ENCODE results near the gene KIAA1671.
"Not testable (repeated sequence)": the region's sequence is repeated elsewhere in the genome, so short reads cannot be mapped to it uniquely, and the experiment has no call there.

The KIAA1671 gene

GRCh38 chr22:25200967-25201366 is 248.5 kb downstream of the KIAA1671 start:
- ChIA-PET POLR2A (ENCODE audit: low non-redundant PET) (no interaction called here), CTCF (interaction anchor here (0.6 kb wide), 1 partner anchor 141 kb away, joined by 3 read pairs; no protein-coding TSS in a partner anchor)
- no peak for DNase-seq (ENCODE audit: low spot score)
- no peak for TF ChIP-seq CTCF (conservative IDR thresholded peaks at IDR 0.05; ENCODE audit: low read depth)
- peak overlapping the region; percentile 52 for H3K27ac ChIP-seq

GRCh38 chr22:25201557-25202273 is 249.2 kb downstream of the KIAA1671 start:
- CTCF ChIA-PET = interaction anchor here (0.6 to 1.4 kb wide), 9 partner anchors 11 to 667 kb away, joined by 3 to 9 read pairs (median 3); no protein-coding TSS in a partner anchor
- H3K27ac ChIP-seq = peak overlapping the region; percentile 52
- no peak for DNase-seq (ENCODE audit: low spot score)
- TF ChIP-seq CTCF (conservative IDR thresholded peaks at IDR 0.05; ENCODE audit: low read depth) = no peak
- POLR2A ChIA-PET (ENCODE audit: low non-redundant PET) = no interaction called here

- POLR2A ChIA-PET (ENCODE audit: low non-redundant PET) = no interaction called here
- H3K27ac ChIP-seq = no peak overlapping the region
- peak; percentile 84 for TF ChIP-seq CTCF (conservative IDR thresholded peaks at IDR 0.05; ENCODE audit: low read depth)
- CTCF ChIA-PET = interaction anchor here (0.6 to 1.4 kb wide), 9 partner anchors 10 to 666 kb away, joined by 3 to 9 read pairs (median 4); no protein-coding TSS in a partner anchor
- DNase-seq (ENCODE audit: low spot score) = peak; percentile 55
Measured at GRCh38 chr22:25202290-25202921, 249.9 kb downstream of the KIAA1671 start.

GRCh38 chr22:25203082-25203481 is 250.6 kb downstream of the KIAA1671 start:
- POLR2A ChIA-PET (ENCODE audit: low non-redundant PET) = no interaction called here
- DNase-seq (ENCODE audit: low spot score) = no peak
- H3K27ac ChIP-seq = no peak overlapping the region
- no peak for TF ChIP-seq CTCF (conservative IDR thresholded peaks at IDR 0.05; ENCODE audit: low read depth)
- CTCF ChIA-PET = interaction anchor here (0.7 kb wide), 1 partner anchor 146 kb away, joined by 4 read pairs; no protein-coding TSS in a partner anchor

DNA sequence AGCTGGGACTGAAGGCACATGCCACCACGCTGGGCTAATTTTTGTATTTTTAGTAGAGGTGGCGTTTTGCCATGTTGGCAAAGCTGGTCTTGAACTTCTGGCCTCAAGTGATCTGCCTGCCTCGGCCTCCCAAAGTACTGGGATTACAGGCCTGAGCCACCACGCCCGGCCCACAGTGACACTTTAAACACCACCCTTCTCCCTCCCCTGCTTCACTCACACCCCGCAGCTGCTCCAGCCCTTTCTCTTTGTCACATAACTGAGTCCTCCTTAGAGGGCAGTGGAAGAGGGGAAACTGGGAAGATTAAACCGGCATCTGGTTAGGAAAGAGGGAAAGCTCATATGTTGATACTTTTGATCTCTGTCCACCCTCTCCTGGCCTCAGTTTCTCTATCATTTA is 252.0 kb downstream of the KIAA1671 start:
- DNase-seq (ENCODE audit: low spot score); POLR2A ChIA-PET (ENCODE audit: low non-redundant PET): not testable (repeated sequence)
- CTCF ChIA-PET = interaction anchor here (0.6 kb wide), 1 partner anchor 31 kb away, joined by 4 read pairs; no protein-coding TSS in a partner anchor
- H3K27ac ChIP-seq = peak overlapping the region; percentile 17; the same call in 1 of the 2 replicates

DNA sequence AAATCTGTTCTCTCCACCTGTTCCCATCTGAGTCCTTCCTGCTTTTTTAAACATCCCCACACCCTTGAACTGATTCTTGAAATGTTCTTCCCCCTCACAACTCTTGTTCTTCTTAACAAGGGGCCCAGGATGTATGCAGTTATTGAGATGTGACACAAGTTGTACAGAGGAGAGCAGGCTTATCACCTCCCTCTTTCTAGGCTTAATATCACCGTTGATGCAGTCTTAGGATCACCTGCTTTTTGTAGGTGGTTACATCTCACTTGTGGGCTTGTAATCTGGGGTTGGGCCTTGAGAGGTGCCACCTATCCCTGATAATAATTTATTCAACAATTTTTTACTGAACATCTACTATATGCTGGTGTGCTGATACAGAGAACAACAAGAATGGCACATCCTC is 253.3 kb downstream of the KIAA1671 start:
- H3K27ac ChIP-seq = no peak overlapping the region
- ChIA-PET CTCF (no interaction called here), POLR2A (ENCODE audit: low non-redundant PET) (interaction anchor here (0.6 kb wide), 1 partner anchor 8 kb away, joined by 7 read pairs; no protein-coding TSS in a partner anchor)
- TF ChIP-seq CTCF (conservative IDR thresholded peaks at IDR 0.05; ENCODE audit: low read depth) = no peak
- DNase-seq (ENCODE audit: low spot score) = no peak

GRCh38 chr22:25206998-25207397 is 254.5 kb downstream of the KIAA1671 start:
- CTCF ChIA-PET = no interaction called here
- H3K27ac ChIP-seq = no peak overlapping the region
- DNase-seq (ENCODE audit: low spot score) = no peak
- TF ChIP-seq CTCF (conservative IDR thresholded peaks at IDR 0.05; ENCODE audit: low read depth) = no peak
- POLR2A ChIA-PET (ENCODE audit: low non-redundant PET) = no interaction called here
